GM12872 (cell line): ENCODE measurements around the gene PCDHGA1.
"Not testable (repeated sequence)": the region's sequence is repeated elsewhere in the genome, so short reads cannot be mapped to it uniquely, and the experiment has no call there.

ENCODE experiments used
- CTCF ChIP-seq: IDR thresholded peaks from 3 replicates; pipeline ENCODE4 v1.5.1; 2011; ENCODE audit warnings: low read depth, mild to moderate bottlenecking, low read length, moderate library complexity; ENCODE audit not compliant: insufficient read depth

PCDHGA1 gene

GRCh38 chr5:141384471-141385267, 54.4 kb downstream of the PCDHGA1 start:
- TF ChIP-seq CTCF, result no peak

GRCh38 chr5:141387557-141388311, 57.4 kb downstream of the PCDHGA1 start, which contains the start of gene PCDHGB4:
Gene PCDHGB4 (plus strand): TSS chr5:141387698. CDS start chr5:141387885, 187 bp downstream.
- TF ChIP-seq CTCF, result not testable (repeated sequence)

- no peak for TF ChIP-seq CTCF
Measured at GRCh38 chr5:141388661-141389060, 58.3 kb downstream of the PCDHGA1 start.

- no peak for TF ChIP-seq CTCF
Measured at GRCh38 chr5:141389153-141390042, 59.1 kb downstream of the PCDHGA1 start.

- 0 out of 3 replicates have a peak, but pooled peaks have one; percentile 12 for TF ChIP-seq CTCF
Measured at GRCh38 chr5:141392429-141393198, 62.3 kb downstream of the PCDHGA1 start, which contains the start of gene PCDHGA8. Gene PCDHGA8 (plus strand): TSS chr5:141392633. CDS start chr5:141392814, 181 bp downstream.

- TF ChIP-seq CTCF, result no peak
Measured at GRCh38 chr5:141393267-141393666, 63.0 kb downstream of the PCDHGA1 start.
